ENCODE measurements around the gene PLA2G2C.

- TF ChIP-seq CTCF (IDR thresholded peaks at IDR 0.05) (peak; percentile 55 to 80 (median 56)), POLR2AphosphoS5 (IDR thresholded peaks at IDR 0.05) (peak in 1 of 3 donors; percentile 18), POLR2A (IDR thresholded peaks at IDR 0.05) (no peak)
Observed at GRCh38 chr1:20212685-20213331, 26.5 kb upstream of the PLA2G2C start.
